Activated T-helper 1 cell treated with Interleukin-2 at 50 U/mL for 16 hours (primary cell): Measurements from ENCODE around the gene LRRC53.

Source experiments
- DNase-seq: peaks from one replicate; pipeline ENCODE4 v3.0.0-alpha.2; 2020; ENCODE audit warnings: low read depth

Gene LRRC53

GRCh38 chr1:74502858-74503257 is 9.6 kb downstream of the LRRC53 start:
- no peak for DNase-seq

DNA sequence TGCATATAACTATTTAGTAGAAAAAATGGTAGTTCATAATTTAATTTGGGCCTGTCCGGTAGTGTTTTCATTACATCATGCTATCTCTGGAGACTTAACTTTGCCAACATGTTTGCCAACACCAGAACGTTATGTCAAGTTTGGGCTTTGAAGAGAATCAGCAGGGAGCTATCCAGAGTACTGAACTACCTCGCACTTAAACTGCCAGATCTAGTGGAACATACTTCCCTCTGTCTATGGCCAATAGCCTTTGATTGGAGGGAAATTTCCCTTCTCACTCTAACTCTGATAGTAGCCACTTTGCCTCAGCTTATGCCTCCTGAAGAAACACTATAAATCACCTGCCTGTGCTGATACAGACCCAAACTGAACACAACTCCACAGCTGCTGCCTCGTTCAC is 10.0 kb downstream of the LRRC53 start:
- DNase-seq: no peak

- DNase-seq: no peak
Observed at GRCh38 chr1:74498901-74499300, 13.5 kb downstream of the LRRC53 start.

DNA sequence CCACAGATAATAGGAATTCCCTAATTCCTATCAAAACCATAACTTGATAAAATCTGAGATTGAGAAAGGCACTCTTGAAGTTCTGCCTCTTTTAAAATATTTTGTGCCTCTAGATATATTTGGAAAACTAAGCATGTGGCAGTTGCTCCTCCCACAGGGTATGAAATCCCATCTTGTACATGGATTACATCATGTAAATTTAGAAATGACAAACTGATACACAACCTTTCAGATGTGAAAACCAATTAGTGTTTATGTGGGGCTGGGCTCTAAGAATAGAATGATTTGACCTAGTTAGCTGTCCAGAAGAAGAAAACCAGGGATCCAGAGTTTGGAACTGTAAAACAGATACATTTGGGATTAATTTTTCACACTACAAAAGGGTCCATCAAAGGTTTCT is 15.7 kb downstream of the LRRC53 start:
- no peak for DNase-seq

GRCh38 chr1:74486036-74486435 is 26.4 kb downstream of the LRRC53 start:
- DNase-seq: no peak

GRCh38 chr1:74485622-74486021 is 26.8 kb downstream of the LRRC53 start:
- no peak for DNase-seq

DNA sequence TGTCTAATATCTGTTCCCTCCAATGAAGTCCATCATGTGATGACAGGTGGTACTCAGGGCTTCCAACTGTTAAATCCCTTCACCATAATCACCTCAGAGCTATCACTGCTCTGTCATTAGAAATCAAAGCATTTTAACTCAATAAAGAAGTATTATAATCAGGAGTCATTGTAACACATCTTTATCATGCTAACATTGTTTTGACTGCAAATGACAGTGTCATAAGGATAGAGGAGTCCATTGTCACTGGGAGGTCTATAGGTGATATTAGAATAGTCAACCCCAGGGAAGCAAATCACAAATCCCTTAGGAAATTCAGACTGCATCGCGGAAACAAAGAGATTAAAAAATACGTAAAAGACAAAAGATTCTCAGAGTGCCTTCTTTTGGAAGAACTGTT is 30.8 kb downstream of the LRRC53 start:
- no peak for DNase-seq

DNA sequence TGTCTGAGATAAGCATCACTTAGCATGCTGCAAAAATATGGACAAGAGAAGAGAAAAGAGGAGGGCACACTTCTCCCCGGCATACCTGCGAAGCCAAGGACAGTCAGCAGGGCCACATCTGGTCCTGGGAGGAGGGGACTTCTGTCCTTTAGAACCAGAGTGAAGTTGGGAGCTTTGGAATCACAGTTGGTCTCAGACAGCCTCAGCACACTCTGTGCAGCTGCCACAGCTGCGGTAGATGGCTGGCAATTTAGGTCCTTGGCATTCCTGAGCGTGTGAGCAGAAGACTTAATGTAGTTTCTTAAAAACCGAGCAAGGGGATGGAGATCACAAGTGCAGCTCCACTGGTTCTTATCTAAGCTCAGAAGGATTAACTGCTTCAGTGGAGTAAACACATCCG is 32.3 kb downstream of the LRRC53 start:
- no peak for DNase-seq

DNA sequence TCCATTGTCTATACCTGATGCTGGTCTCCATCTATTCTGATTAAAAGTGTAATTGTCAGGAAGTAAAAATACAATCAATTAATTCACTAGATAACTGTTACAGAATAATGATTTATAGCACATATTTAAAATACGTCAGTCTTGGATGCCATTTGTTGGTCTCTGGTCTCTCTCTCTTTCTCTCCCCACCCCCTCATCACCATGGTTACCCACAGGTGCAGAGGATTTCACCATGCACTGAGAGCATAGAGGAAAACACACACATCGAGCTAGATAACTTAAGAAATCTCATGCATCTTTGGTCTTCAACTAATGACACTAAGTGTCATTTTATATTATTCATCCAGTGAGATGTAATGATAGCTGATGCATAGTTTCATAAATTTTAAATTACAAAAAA is 33.4 kb downstream of the LRRC53 start:
- DNase-seq: no peak

- no peak for DNase-seq
Observed at GRCh38 chr1:74474585-74474984, 37.8 kb downstream of the LRRC53 start.

DNA sequence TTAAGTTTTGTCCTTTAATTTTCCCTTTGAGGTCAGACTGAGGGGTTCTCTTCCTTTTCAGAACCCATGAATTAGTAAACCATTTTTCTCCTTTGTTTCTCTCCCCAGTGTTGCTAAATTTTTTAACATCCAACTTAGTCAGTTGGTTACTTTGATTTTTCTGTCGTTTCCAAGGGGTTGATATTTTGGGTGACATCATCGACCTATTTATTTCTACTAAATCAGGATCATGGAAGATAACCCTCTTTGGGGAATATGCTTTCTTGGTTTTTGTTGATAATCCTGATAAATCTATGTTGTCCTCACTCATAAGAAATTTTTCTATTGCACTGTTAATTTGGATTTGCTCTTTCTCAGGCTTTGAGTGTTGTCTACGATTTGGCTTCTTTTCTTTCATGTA is 40.9 kb downstream of the LRRC53 start:
- DNase-seq: no peak

DNA sequence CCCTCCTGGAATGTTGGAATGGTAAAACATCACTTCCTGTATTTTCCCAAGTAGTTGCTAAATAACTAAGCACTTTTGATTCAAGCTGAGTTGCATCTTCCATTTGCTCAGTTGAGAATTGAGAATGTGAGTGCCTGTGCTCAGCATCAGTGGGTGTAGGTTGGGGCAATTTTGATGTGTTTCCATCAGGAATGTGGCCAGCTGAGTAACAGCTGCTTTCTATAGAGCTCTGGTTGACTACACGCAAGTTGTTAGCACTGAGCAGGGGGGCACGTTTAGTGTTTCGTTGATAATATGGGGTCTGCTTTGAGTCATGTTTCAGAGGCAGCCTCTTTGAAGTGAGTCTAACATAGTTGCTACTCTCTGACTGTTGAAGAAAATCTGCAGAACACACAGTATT is 41.5 kb downstream of the LRRC53 start:
- DNase-seq: no peak

DNA sequence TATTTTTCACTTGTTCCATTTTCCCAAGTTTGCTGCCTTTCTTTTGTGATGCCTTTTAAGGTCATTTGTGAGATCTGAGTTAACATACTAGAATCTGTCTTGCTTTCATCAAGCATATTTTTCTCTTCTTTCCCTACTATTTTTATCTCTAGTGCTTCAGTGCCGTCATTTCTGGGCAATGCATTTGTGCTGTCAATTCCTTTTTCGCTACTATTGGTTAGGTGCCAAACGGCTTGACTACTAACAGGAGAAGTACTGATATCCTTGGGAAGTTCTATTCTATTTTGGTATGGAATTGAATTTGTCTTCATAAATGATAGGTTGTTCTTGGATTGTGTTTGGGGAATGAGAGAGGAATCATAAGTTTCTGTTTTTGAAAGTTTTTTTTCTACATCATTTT is 42.2 kb downstream of the LRRC53 start:
- no peak for DNase-seq

DNA sequence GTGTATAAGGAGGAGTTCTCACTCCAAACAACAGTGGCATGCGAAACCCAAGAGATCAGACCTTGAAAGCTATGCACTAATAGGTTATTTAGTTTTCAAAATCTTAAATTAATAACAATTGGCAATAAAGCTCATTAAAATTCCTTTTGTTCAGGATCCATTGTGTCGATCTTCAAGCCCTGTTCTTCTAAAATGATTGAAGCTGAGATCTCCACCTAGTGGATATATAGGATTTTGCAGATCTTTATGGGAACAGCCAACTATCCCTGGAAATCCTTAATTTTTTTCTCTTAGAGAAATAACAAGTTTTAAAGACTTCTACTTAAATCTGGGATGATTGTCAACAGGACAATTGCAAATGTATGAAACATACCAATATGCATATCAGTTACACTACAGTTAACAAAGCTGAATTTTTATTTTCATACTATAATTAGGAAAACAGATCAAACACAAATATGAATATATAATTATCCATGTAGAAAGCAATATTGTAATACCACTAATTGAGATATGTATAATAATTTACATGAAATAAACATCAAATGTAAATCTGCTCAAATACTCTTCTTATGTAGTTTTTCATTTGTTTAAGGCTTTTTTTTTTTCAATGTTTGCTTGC is 43.3 kb downstream of the LRRC53 start:
- DNase-seq: no peak

DNA sequence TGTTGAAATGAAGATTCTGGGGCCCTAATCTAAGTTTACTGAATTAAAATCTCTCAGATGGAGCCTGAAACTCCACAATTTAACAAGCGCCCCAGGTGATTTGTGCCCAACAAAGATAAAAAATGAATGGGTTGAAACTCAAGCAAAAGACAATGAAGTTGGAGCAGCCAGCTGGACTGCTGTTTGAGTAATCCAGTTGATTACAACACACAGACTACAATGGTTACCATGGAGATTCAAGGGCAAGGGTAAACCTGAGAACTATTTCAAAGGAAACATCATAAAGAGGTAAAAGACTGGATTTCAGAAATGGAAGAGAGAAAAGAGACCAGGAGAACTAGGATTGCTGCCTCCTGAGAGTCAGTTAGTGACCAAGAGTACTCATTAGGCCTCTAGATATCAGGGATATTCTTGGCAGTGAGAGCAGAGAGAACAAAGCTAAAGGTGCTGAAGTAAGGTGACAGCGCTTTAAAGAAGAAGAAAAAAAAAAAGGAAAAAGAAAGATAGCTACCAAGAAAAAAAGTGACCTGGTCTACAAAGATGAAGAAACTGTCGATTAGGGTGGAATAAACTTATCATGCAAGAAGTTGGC is 44.5 kb downstream of the LRRC53 start:
- no peak for DNase-seq

- DNase-seq: no peak
Observed at GRCh38 chr1:74465193-74465681, 47.2 kb downstream of the LRRC53 start.

- no peak for DNase-seq
Observed at GRCh38 chr1:74464037-74464436, 48.4 kb downstream of the LRRC53 start.

DNA sequence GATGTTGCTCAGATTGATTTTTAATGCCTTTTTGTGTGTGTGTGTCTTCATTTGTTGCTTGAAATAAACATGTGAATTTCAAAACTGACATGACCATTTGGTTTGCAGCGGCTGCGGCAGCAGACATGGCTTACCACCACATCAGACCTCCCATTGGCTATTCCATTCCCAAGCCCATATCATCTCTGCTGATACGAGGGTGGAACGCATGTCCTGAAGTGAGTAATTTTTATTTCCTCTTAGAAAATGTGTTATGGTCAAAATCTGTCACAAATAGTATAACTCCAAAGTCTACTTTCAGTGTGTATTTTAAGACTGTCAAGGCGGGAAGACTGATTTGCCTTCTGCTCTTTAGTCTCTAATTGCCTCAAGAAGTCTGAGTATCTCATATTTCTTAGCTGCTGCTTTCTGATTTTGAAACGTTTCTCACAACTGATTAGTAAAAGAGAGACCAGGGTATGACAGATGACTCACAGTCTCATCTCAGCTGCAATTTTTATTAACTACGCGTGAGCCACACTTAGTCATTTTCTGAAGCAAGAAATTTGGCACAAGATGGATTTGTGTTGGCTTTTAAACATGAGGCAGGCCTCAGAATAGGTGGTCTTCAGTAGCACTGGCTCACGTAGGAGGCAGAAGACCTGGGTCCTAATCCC is 49.0 kb downstream of the LRRC53 start:
- no peak for DNase-seq

- no peak for DNase-seq
Observed at GRCh38 chr1:74457253-74457652, 55.2 kb downstream of the LRRC53 start.

DNA sequence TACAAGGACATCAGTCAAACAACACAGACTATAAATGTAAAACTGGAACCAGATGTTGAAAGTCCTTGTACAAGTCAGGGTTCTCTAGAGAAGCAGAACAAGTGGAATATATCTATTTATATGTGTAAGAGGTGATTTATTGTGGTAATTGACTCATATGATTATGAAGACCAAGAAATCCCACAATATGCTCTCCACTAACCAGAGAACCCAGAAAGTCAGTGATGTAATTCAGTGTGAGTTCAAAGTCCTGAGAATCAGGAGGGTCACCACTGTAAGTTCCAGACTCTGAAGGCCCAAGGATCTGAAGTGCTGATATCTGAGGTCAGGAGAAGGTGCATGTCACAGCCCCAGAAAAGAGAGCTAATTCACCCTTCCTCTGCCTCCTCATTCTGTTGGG is 57.0 kb downstream of the LRRC53 start:
- no peak for DNase-seq

DNA sequence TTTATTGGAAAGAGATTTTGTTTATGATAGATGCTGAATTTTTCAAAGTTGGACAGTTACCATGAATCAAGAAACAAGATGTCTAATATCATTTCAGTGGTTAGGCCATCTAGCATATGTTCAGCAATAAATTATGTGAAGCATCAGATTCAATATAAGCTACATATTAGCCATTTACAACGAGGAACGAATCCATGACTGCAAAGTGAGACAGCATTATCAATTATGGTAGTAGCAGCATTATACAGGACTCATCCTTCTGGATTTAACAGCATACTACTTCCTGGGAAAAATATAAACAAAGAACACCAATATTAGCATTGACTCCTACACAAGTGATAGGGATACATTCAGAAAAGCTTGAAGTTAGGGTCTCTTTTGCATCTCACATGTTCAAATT is 59.1 kb downstream of the LRRC53 start:
- no peak for DNase-seq

GRCh38 chr1:74452035-74452434 is 60.4 kb downstream of the LRRC53 start:
- DNase-seq: no peak

GRCh38 chr1:74437035-74437434 is 75.4 kb downstream of the LRRC53 start:
- no peak for DNase-seq

GRCh38 chr1:74436078-74436477 is 76.3 kb downstream of the LRRC53 start:
- no peak for DNase-seq
